ENCODE results near the gene ZNF205. TPM values are rescaled to one million over a fixed set of nuclear protein-coding genes. Genes with fewer than 3 reads are reported as not detected.

The ZNF205 gene
- total RNA-seq, 1 experiment from 2014 or later: 12.1 TPM

DNA sequence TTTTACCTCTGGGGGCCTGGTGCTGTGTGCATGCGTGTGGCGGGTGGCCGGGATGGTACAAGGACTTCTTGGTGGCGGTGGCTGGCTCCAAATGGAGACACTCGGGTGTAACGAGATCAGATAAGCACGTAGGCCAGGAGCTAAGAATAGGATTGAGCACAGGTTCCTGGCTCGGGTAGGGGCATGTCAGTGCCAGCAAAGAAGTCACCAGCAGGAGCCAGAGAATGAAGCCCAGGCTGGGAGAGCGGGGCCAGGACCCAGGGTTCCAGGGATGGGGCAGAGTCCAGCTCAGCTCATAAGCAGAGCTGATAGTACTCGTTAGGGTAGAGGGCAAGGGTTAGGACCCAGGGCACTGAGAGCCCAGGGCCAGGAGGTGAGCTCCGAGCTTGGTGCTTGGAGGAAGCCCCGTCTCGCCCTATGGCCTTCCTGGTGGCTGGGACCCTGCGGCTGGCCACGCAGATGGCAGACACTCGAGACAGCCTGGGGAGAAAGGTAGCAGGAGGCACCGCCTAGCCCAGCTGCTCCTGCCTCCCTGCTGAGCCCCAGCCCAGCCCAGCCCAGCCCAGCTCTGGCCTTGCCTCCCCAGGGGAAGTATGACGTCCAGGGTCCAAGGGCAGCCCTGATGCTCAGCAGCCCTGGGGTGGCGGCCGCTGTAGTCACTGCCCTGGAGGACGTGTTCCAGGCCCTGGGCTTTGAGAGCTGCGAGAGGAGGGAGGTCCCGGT is 31.4 kb downstream of the ZNF205 start:
- TF ChIP-seq, protein P1, sequence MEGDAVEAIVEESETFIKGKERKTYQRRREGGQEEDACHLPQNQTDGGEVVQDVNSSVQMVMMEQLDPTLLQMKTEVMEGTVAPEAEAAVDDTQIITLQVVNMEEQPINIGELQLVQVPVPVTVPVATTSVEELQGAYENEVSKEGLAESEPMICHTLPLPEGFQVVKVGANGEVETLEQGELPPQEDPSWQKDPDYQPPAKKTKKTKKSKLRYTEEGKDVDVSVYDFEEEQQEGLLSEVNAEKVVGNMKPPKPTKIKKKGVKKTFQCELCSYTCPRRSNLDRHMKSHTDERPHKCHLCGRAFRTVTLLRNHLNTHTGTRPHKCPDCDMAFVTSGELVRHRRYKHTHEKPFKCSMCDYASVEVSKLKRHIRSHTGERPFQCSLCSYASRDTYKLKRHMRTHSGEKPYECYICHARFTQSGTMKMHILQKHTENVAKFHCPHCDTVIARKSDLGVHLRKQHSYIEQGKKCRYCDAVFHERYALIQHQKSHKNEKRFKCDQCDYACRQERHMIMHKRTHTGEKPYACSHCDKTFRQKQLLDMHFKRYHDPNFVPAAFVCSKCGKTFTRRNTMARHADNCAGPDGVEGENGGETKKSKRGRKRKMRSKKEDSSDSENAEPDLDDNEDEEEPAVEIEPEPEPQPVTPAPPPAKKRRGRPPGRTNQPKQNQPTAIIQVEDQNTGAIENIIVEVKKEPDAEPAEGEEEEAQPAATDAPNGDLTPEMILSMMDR (IDR thresholded peaks at IDR 0.05; ENCODE audit: unreplicated experiment): no peak
- Mint-ChIP-seq H3K27me3 (ENCODE audit: insufficient read depth, unreplicated experiment) (no peaks in the 10 kb centered on the region), H3K9me3 (ENCODE audit: unreplicated experiment) (no peaks in the 10 kb centered on the region), H3K4me3 (ENCODE audit: unreplicated experiment) (no peak overlapping the region), H3K4me1 (ENCODE audit: insufficient read depth, unreplicated experiment) (no peaks in the 10 kb centered on the region), H3K27ac (ENCODE audit: low read depth, unreplicated experiment) (no peak overlapping the region), H3K36me3 (ENCODE audit: insufficient read depth, unreplicated experiment) (peaks cover 31% of the 10 kb centered on the region)
- CTCF ChIA-PET: interaction anchor here (2.8 kb wide), 1 partner anchor 15 kb away, joined by 17 read pairs; no protein-coding TSS in a partner anchor
- no TSS peak for BruUV-seq (replicated peaks)
- intact Hi-C loops (cut with micrococcal nuclease): no loop called here
- DNase-seq (ENCODE audit: unreplicated experiment): no peak
- POLR2A ChIA-PET: interaction anchor here (4.1 kb wide), 1 partner anchor 9 kb away, joined by 24 read pairs; the partner anchor contains the start of gene ZNF213

DNA sequence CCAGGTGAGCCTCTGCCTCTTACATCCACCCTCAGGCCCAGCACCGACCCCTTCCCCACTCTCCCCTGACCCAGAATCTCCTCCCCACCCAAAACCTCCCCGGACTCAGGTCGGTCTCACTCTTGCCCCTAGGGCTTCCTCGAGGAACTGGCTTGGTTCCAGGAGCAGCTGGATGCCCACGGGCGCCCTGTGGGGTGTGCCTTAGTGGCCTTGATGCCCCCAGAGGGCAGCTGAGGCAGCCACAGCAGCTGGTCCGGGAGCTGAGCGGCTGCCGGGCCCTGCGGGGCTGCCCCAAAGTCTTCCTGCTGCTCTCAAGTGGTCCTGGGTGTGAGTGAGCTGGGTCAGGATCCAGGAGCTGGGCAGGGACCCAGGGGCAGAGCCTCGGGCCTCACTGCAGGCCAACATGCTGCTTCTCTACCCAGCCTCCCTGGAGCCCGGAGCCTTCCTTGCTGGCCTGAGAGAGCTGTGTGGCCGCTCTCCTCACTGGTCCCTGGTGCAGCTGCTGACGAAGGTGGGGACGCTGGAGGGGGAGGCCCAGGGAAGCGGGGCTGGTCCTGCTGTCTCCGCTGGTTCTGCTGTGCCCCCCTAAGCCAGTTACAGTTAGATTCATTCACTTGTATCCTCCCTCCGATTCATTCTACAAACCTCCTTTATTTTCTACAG is 32.1 kb downstream of the ZNF205 start:
- ChIA-PET CTCF (interaction anchor here (2.8 kb wide), 1 partner anchor 15 kb away, joined by 17 read pairs; no protein-coding TSS in a partner anchor), POLR2A (interaction anchor here (4.1 kb wide), 1 partner anchor 10 kb away, joined by 24 read pairs; the partner anchor contains the start of gene ZNF213)
- TF ChIP-seq, protein P1 (IDR thresholded peaks at IDR 0.05; ENCODE audit: unreplicated experiment): no peak
- Mint-ChIP-seq H3K27ac (ENCODE audit: low read depth, unreplicated experiment) (no peak overlapping the region), H3K36me3 (ENCODE audit: insufficient read depth, unreplicated experiment) (peaks cover 26% of the 10 kb centered on the region), H3K4me1 (ENCODE audit: insufficient read depth, unreplicated experiment) (no peaks in the 10 kb centered on the region), H3K27me3 (ENCODE audit: insufficient read depth, unreplicated experiment) (no peaks in the 10 kb centered on the region), H3K4me3 (ENCODE audit: unreplicated experiment) (no peak overlapping the region), H3K9me3 (ENCODE audit: unreplicated experiment) (no peaks in the 10 kb centered on the region)
- DNase-seq (ENCODE audit: unreplicated experiment): no peak
- BruUV-seq (replicated peaks): no TSS peak
- intact Hi-C loops (cut with micrococcal nuclease): no loop called here

DNA sequence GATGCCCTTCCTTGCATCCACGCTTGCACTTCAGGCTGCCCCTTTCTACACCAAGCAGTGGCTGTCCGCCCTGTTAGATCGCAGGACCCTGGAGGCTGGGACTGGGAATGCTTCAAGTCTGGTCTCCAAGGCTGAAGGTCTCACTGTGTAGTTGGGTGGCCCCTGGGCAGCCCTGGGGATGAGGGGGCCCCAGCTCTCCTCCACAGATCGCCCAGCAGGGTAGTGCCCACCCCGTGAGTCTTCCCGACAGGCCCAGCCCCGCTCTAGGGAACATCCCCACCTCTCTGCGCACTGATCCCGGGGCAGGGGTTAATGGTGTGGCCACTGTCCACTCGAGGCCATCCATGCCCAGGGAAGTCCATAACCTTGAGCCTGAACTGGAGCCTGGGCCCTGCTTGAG is 32.8 kb downstream of the ZNF205 start:
- no peak overlapping the region for H3K4me3 Mint-ChIP-seq (ENCODE audit: unreplicated experiment)
- no peaks in the 10 kb centered on the region for H3K9me3 Mint-ChIP-seq (ENCODE audit: unreplicated experiment)
- ChIA-PET POLR2A (interaction anchor here (4.1 kb wide), 1 partner anchor 10 kb away, joined by 24 read pairs; the partner anchor contains the start of gene ZNF213), CTCF (interaction anchor here (2.8 kb wide), 1 partner anchor 16 kb away, joined by 17 read pairs; no protein-coding TSS in a partner anchor)
- H3K27ac Mint-ChIP-seq (ENCODE audit: low read depth, unreplicated experiment): no peak overlapping the region
- TF ChIP-seq, protein P1 (IDR thresholded peaks at IDR 0.05; ENCODE audit: unreplicated experiment): no peak
- no peak for DNase-seq (ENCODE audit: unreplicated experiment)
- no peaks in the 10 kb centered on the region for H3K4me1 Mint-ChIP-seq (ENCODE audit: insufficient read depth, unreplicated experiment)
- H3K36me3 Mint-ChIP-seq (ENCODE audit: insufficient read depth, unreplicated experiment): peaks cover 23% of the 10 kb centered on the region
- no peaks in the 10 kb centered on the region for H3K27me3 Mint-ChIP-seq (ENCODE audit: insufficient read depth, unreplicated experiment)
- intact Hi-C loops (cut with micrococcal nuclease): no loop called here
- no TSS peak for BruUV-seq (replicated peaks)

DNA sequence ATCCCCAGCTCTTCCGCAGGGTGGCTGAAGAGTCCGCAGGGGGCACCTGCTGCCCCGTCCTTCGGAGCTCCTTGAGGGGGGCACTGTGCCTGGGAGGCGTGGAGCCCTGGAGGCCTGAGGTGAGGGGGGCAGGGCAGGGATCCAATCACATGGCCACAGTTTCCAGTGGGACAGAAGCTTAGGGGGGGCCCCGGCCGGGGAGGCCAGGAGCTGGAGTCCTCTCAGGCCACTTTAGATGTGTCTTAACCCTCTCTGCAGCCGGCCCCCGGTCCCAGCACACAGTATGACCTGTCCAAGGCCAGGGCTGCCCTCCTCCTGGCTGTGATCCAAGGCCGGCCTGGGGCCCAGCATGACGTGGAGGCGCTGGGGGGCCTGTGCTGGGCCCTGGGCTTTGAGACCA is 33.3 kb downstream of the ZNF205 start:
- no peaks in the 10 kb centered on the region for H3K9me3 Mint-ChIP-seq (ENCODE audit: unreplicated experiment)
- H3K4me3 Mint-ChIP-seq (ENCODE audit: unreplicated experiment): no peak overlapping the region
- CTCF ChIA-PET: interaction anchor here (2.8 kb wide), 1 partner anchor 16 kb away, joined by 17 read pairs; no protein-coding TSS in a partner anchor
- TF ChIP-seq, protein P1 (IDR thresholded peaks at IDR 0.05; ENCODE audit: unreplicated experiment): no peak
- H3K4me1 Mint-ChIP-seq (ENCODE audit: insufficient read depth, unreplicated experiment): no peaks in the 10 kb centered on the region
- intact Hi-C loops (cut with micrococcal nuclease): no loop called here
- no peaks in the 10 kb centered on the region for H3K27me3 Mint-ChIP-seq (ENCODE audit: insufficient read depth, unreplicated experiment)
- no TSS peak for BruUV-seq (replicated peaks)
- no peak overlapping the region for H3K27ac Mint-ChIP-seq (ENCODE audit: low read depth, unreplicated experiment)
- no peak for DNase-seq (ENCODE audit: unreplicated experiment)
- POLR2A ChIA-PET: interaction anchor here (4.1 kb wide), 1 partner anchor 11 kb away, joined by 24 read pairs; the partner anchor contains the start of gene ZNF213
- H3K36me3 Mint-ChIP-seq (ENCODE audit: insufficient read depth, unreplicated experiment): peaks cover 25% of the 10 kb centered on the region

Data from MCF 10A (cell line).